Measurements from ENCODE around the gene IL10RA.

Gene IL10RA

GRCh38 chr11:118048472-118049370 is 62.5 kb downstream of the IL10RA start:
- peak; percentile 33 for DNase-seq

GRCh38 chr11:118049771-118050170 is 63.6 kb downstream of the IL10RA start:
- DNase-seq: no peak

GRCh38 chr11:118050208-118050891 is 64.2 kb downstream of the IL10RA start:
- no peak for DNase-seq
